Measurements from ENCODE around the gene DMKN.

Gene DMKN

DNA sequence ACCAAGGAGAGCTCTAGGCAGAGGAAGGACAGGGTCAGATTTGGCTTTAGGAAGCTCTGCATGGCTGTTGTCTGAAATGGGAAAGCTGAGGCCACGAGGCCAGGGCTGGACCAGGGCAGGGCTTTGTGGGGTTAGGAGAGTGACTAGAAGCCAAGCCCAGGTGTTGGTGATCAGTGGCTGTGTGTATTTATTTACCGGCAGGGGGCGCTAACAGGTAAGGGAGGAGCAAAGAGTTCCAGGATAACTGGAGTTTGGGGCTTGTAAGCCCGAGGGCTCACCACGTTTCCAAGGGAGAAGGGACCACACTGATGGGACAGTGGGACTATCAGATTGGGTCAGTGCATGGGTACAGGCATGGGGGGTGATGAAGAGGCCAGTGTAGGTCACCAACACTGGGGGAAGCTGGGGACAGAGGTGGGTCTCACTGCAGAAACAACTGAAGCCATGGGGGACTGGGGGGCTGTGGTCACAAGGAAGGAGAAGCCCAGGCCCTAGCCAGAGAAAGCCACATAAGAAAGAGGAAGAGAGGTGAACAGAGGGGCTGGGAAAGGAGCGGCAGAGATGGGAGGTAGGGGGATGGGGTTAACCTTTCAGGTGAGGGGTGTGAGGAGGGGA is 35.8 kb upstream of the DMKN start:
- peak; percentile 34 for DNase-seq (ENCODE audit: low read depth)

DNA sequence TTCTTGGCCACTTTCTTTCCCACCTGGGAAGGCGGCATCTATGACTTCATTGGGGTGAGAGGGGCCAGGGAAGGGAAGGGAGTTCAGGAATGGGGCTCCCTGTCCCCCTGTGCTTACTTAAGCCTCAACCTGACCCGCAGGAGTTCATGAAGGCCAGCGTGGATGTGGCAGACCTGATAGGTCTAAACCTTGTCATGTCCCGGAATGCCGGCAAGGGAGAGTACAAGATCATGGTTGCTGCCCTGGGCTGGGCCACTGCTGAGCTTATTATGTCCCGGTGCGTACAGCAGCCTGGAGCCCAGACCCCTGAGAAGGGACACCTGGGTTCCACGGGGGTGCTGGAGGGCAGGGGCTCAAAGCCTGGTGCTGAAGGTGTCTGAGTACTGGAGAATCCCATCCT is 33.1 kb upstream of the DMKN start:
- no peak for DNase-seq (ENCODE audit: low read depth)

DNA sequence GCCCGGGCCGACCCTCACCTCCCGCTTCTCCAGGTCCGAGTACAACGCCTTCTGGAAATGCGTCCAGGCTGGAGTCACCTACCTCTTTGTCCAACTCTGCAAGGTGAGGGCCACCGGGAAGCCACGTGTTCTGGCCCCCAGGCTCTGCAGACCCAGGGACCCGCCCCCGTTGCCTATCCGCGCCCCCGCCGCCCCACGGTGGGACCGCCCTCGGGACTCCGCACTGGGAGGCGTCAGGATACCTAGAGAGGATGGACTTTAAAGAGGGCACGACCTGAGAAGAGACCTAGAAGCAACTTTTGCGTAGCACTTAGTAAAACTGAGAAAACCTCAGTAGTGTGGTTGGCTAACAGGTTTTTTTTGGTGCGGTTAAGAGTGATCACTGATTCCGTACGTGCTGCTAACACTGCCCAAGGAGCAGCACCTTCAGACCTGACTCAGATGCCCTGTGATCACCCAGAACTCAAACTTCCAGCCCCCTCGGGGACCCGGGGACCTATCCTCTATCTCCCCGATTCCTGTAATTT is 32.5 kb upstream of the DMKN start:
- peak; percentile 44 for DNase-seq (ENCODE audit: low read depth)

DNA sequence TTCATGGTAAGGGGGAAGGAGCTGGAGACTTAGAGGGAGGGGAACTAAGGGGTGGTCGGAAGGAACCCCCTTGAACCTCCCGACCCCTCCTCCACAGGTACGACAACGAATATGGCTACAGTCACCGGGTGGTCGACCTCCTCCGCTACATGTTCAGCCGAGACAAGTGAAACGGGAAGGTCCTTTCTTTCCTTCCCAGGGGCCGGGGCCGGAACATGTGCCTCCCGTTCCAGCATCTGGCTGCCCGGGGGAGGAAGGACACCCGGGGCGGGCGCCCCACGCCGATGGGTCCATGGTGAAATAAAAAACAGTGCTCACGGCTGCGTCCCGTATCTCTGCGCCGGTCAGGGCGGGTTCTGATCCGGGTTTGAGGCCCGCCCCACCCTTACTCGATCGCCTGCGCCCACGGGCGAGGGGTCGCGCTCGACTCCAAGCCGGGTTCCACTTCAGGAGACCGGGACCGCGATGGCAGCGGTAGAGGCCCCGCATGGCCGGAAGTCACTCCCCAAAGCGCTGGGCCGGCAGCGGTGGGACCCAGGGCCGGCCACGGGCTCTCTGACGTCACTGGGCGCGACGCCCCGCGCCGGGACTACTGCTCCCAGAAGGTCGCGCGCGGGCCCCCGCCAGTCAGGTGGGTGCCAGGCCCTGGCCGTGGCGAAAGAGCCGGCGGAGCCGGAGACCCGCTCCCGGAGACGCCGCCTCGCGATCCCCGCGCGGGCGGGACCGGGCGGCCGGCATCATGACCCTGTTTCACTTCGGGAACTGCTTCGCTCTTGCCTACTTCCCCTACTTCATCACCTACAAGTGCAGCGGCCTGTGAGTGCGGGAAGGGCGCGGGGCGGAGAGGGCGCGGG is 31.8 kb upstream of the DMKN start, which contains the start of gene TMEM147:
TSS of gene TMEM147 (plus strand) at position 626 of the 854 bp plus-strand sequence. CDS start at position 740, 114 bp downstream.
- DNase-seq (ENCODE audit: low read depth) = peak; percentile 70

DNA sequence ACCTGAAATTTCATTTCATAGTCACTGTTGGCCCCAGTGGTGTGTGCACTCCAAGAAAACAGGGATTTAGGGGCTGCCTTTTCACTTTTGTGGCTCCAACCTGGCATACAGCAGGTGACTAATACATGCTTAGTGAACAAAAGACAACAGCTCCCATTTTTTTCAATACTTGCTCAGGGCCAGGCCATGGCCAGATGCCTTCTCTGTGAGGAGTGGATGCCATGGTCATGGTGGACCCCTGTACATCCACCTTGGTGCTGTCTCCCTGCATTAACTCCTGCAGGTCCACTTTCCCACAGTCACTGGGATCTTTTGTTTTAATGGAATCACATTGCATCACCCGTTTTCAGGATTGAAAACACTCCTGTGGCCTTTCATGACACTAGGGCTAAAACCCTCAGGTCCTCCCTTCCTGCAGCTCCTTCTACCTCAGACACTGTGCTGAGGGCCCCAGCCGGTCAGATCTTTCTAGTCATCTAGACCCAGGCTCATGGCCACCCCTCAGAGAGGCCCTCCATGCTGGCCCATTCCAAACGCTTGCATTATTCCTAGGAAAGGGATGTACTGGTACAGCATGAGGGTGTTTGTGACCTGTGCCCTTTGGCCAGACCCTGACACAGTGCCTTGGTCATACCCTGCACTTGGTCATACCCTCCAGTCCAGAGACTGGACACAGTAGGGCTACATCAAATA is 30.8 kb upstream of the DMKN start:
- no peak for DNase-seq (ENCODE audit: low read depth)

DNA sequence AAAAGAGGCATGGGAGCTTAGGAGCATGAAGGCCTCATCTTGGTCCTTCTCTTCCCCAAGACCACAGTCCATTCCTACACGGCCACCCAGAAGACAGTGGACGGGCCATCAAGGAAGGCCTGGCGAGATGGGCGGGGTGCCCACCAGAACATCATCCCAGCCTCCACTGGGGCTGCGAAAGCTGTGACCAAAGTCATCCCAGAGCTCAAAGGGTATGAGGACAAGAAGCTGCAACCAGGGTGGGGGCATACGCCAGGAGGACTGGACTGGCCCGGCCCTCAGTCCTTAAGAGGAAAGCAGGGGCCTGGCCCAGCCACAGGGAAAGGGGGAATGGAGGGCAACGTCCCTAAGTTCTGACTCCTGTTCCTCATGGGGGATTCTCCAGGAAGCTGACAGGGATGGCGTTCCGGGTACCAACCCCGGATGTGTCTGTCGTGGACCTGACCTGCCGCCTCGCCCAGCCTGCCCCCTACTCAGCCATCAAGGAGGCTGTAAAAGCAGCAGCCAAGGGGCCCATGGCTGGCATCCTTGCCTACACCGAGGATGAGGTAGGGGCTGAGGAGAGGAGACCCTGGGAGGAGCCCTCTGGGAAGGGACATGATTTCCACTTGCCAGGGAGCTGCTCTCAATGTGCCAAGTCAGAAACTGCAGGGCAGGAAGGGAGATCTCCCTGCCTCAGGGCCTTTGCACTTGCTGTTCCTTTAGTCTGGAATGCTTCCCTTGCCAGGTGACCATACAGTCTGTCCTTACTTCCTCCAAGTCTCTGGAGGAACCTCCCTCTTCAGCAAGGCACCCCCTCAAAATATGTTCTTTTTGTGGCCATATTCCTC is 30.0 kb upstream of the DMKN start:
- no peak for DNase-seq (ENCODE audit: low read depth)

DNA sequence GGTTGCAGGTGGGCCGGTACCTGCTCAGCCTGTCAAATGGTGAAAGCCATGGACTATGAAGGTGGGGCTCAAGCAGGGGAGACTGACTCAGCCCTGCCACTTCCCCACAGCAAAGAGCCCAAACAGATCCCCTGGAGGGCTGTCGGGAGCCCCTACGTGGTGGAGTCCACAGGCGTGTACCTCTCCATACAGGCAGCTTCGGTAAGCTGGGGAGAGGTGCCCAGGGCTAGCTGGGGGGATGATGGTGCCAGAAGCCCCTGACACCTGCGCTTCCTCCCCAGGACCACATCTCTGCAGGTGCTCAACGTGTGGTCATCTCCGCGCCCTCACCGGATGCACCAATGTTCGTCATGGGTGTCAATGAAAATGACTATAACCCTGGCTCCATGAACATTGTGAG is 28.8 kb upstream of the DMKN start:
- DNase-seq (ENCODE audit: low read depth) = no peak

DNA sequence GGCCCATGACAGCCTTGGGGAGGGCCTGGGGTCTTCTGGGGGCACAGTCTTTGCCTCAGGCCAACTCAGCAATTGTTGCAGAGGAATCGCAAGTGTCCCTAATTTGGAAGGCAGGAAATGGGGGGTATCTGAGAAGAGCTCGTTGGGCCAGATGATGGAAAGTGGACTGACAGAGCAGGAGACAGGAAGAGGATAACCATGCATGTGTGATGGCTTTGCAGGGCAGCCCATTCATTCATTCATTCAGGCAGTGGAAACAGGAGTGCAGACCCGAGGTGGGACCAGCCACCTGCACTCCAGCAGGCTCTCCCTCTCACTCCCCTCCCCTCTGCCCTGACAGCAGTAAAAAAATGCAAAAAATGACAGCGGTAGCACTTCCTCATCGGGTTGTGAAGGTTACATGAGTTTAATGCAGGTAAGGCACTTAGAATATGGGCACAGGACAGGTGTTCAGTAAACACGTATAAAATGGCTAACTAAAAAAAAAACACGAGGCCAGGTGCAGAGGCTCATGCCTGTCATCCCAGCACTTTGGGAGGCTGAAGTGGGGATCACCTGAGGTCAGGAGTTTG is 27.0 kb upstream of the DMKN start:
- no peak for DNase-seq (ENCODE audit: low read depth)

DNA sequence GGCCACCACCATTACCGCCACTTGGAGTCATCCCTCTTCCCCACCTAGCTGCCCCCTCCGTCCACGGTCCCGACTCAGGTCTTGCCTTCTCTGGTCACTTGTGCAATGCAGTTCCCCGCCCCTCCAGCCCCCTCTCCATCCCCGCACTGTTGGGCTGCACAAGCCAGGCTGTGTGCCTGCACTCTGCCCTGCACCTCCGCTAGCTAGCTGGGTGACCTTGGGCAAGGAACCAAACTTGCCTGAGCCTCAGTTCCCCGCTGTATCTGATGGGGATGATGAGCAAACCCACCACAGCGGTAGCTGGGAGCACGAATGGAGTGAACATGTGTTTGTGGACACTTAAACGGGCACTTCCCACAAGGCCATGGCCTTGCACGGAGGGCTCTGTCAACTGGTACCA is 26.4 kb upstream of the DMKN start:
- no peak for DNase-seq (ENCODE audit: low read depth)

DNA sequence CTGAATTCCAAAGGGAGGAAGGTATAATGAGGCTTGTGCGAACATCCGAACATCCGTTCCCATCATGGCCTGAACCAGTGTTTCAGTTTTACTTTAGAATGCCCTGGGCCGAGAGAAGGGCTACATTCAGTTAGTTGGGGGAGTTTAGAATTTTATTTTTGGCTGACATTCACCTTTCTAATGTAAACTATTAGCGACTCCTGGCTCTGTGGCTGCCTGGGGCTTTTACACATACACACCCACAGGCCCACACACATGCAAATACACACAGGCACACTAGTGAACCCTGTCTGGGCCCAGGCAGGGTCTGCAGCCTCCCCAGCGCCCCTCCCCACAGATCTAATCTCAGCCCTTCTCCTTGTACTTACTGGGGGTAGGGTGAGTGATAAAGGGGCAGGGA is 25.9 kb upstream of the DMKN start:
- DNase-seq (ENCODE audit: low read depth) = no peak

DNA sequence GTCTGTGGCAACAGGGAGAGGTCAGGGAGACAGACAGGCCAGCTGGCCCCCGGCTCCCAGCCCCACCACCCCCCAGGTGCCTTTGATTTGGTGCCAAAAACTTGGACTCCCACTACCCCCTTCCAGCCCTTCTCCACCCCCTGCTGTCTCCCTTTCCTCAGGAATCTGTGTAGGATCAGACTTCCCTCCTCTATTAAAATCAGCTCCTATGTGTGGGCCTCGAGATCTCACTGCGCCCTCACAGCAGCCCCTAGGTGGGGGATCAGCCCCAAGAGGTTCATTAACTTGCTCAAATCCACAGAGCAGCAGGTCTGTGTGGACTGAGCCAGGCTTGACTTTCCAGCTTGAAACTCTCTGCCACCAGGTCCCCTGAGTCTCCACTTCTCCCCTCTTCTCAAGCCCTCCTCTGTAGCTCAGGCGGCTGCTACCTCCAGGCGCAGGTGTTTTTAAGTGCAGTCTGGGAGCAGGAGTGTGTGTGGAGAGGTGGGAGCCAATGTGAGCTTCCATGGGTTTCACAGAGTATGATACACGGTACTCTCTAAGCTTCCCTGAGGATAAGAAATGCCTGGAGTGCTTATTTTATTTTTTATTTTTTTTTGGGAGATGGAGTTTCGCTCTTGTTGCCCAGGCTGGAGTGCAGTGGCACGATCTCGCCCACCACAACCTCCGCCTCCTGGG is 21.5 kb upstream of the DMKN start:
- no peak for DNase-seq (ENCODE audit: low read depth)

DNA sequence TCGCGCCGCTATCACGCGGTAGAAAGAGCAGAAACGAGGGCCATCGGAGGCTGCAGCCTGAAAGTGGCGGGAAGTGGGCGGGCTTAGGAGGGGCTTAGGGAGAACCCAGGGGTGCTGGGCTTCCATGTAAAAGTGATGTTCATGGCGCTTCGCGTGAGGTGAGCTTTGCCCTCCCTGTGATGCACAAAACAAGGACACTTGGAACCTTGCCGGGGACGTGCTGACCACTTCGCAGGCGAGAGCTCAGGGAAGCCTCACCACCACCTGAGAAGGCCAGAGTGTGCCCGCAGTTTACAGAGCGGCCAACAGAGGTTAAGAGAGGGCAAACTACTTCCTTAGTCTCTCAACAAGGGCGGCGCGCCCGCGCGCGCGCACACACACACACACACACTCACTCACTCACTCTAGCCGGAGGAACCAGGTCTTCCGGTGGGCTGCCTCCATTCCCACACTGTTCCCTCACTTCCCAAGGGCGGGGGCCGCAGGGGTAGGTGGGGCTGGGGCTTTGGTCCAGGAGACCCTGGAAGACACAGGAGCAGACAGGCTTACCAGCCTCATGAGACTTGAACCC is 20.5 kb upstream of the DMKN start:
- DNase-seq (ENCODE audit: low read depth) = no peak

DNA sequence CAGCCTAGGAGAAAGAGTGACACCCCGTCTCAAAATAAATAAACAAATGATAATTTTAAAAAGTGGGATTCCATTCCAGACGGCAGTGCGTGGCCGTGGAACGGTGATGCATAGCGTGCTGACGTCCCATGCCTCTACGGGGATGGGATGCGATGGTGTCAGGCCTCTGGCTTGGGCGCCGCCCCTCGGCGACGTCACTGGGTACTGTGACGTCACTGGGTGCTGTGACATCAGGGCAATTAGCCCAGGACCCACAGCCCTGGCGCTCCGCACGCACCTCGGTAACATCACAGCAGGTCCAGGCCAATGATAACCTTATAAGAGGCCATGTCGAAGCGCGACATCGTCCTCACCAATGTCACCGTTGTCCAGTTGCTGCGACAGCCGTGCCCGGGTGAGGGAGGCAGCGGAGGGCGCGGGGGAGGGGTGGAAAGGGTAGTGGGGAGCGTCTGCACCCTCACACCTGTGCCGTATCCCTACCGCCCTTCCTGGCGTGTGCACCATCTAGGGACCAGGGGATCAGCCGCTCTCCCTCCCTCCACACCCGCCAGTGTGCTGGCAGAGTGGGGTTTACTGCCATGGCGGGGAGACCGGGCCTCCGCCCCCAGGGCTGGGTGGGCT is 19.9 kb upstream of the DMKN start, which contains the start of gene GAPDHS:
TSS of gene GAPDHS (plus strand) at position 256 of the 621 bp plus-strand sequence. CDS start at position 328, 72 bp downstream.
- DNase-seq (ENCODE audit: low read depth) = no peak

DNA sequence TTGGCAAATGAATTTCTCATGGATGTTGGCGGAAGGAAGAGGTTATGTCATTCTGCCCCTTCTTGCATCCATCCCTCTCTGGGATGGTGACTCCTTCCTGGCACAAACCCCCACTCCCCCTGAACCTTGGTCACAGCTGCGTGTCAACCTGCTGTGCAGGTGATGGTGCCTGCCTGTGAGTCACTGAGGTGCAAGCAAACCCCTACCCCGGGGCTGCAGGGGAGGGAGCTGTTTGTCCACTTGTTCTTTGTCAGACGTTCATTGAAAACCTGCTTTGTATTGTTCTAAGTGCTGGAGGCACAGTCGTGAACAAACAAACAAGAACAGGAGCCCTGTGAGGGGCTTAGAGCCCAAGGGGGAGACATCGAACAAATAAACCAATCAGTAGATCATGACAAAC is 17.8 kb upstream of the DMKN start:
- no peak for DNase-seq (ENCODE audit: low read depth)

DNA sequence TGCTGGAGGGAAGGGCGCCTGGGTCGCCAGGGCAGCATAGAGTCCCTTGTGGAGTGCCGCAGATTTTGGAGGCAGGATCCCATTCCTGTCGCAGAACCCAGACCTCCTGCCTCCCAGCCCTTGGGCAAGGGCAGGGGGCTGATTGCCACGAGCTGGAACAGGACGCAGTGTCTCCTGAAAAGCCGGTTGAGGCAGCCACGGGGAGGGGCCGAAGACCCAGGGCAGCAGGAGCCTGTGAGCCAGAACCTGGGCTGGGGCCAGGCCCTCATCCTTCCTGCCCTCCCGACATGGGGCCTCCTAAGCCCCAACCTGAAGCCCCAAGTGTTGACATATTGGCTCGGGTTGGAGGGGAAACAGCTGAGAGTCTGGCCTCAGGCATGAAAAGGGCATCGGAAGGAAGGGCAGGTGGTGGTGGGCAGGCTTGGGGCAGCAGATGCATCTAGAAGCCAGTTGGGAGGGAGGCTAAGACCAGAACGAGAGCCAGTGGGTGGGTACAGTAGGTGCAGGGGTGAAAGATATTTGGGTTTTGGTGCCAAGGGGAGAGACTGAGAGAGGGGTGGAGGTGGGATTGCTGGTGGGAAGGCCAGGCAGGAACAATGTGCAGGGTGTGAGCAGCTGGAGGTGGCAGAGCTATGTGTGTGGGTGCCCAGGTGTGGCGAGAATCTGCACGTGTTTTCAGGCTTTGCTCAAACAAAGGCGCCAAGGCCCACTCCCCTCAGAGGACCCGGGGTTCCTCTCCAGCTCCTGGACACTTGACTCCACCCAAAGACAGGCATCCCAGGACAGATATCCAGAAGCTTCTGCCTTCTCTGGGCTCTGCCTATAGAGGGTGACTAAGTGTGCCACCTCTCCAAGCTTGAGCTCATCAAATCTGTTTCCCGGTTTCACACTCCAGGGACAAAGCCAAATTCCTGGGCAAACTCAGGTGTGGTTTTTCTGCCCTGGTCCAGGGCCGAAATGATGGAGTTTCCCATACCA is 16.1 kb upstream of the DMKN start:
- no peak for DNase-seq (ENCODE audit: low read depth)

DNA sequence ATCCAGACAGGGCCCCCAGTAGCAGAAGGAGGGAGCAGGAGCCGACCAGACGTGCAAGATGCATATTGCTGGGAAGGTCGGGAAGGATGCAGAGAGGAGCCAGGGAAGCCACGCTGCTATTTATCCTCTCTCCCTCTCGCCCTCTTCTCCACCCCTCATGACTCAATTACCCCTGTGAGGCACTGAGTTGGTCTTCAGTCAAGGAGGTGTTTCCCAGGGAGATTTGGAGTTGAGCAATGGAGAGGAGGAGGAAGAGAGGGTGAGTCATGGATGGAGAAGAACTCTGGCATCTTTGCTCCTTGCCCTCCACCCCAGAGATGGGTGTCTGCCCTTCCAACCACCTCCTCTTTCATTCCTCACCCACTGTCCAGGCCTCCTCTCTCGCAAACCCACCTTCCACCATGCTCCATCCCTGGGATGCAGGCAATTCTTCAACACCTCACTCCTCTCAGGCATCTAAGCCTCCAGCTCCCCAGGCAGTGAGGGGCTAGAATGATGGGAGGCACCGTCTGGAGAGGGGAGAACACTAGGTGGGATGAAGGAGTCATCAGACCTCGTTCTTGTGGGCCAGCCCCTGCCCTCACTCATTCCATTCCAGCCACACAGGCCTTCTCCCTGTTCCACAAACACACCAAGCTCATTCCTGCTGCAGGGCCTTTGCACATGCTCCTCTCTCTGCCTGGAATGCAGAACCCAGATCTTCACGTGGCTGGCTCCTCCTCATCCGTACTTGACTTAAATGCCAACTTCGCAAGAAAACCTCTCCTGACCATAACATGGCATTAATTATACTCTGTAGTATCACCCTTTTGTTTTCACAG is 15.0 kb upstream of the DMKN start, which contains the start of gene SBSN:
TSS of gene SBSN (minus strand) at position 94 of the 821 bp plus-strand sequence. CDS start at position 64, 30 bp downstream.
- no peak for DNase-seq (ENCODE audit: low read depth)

DNA sequence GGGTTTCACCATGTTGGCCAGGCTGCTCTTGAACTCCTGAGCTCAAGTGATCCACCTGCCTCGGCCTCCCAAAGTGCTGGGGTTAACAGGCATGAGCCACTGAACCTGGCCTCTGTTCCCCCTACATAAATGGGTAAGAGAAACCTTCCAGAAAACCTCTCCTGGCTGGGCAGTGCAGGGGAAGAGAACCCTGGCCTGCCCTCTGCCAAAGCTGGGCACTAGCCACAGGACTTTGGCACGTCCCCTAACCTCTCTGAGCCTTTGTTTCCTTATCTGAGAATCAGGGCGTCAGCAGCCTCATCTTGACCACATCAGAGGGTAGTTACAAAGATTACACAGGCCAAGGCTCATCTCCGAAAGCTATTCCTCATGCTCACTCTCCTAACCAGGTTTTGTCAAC is 12.4 kb upstream of the DMKN start:
- DNase-seq (ENCODE audit: low read depth) = no peak

All from activated T-helper 9 cell treated with anti-CD3 and anti-CD28 coated beads, Interleukin-2, amount 50 U/mL, for 16 hours (primary cell).